ENCODE data around the gene HDLBP.

HDLBP gene

DNA sequence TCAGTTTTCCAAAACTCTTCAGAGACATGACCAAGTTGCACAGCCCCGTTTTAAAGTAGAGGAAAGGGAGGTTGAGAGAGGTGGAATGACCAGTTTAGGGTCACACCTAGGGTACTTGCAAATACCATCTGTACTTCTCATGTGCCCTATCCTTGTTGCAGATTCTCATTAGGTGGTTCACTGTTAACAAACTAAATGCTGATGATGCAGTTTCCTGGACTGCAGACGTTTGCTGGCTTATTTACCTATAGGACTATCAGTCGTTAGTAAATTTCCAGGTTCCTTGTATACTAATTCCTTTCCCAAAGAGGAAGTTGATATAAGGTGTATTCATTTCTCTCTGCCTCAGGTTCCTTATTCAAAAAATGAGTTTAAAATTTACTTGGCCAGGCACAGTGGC is 42.1 kb upstream of the HDLBP start:
- Histone ChIP-seq H3K4me1 (peaks cover 5% of the 10 kb centered on the region), H3K9me3 (no peaks in the 10 kb centered on the region), H3K27me3 (no peaks in the 10 kb centered on the region), H3K4me3 (ENCODE audit: low read depth, low read length) (peak overlapping the region; percentile 70; the same call in 1 of the 2 replicates), H3K36me3 (peaks cover 16% of the 10 kb centered on the region)
- DNase-seq, result no peak
- no peak for TF ChIP-seq CTCF (IDR thresholded peaks at IDR 0.05; ENCODE audit: low read depth, low read length)

- DNase-seq, result no peak
- TF ChIP-seq CTCF (IDR thresholded peaks at IDR 0.05; ENCODE audit: low read depth, low read length), result no peak
Observed at GRCh38 chr2:241356871-241357260, 41.4 kb upstream of the HDLBP start.

DNA sequence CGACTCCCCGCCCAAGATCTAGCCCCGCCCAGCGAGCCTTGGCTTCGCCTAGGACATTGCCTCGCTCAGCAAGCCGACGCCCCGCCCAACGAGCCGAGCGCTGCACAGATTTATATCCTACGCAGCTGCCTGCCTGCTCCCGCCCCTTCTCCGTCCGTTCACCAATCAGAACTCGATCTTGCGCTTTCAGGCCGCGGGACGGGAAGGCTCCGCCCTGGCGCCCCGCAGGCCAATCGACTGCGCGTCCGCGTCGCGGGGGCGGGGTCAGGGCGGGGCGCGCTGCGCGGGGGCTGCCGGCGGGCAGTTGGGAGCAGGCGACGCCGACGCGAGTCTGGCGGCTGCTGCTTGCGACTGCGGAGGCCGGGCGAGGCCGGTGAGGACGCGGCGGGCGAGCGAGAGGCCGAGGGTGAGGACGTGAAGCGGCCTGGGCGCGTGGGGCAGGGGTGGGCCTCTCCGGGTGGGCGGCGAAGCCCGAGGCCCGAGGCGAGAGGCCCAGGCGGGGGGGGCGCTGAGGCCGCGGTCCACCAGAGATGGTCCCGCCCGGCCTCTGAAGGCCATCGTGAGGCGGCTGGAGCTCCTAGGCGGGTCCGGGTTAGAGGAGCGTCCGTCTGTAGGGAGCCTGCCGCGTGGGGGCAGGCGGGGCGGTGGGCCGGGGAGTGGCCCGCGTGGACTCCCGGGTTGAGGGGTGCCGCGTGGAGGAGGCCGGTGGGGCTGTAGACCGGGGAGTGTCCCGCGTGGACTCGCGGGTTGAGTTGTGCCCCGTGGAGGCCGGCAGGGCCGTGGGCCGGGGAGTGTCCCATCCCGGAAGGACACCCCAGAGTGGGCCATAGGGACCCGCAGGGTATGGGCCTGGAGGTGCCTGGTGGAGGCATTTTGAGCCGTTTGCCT is 40.8 kb upstream of the HDLBP start, which contains the start of gene FARP2:
TSS of gene FARP2 (plus strand) at position 303 of the 888 bp plus-strand sequence. CDS start 16,823 bp downstream, outside the sequence.
- Histone ChIP-seq H3K4me3 (ENCODE audit: low read depth, low read length) (peak within 1 kb of the TSS; percentile 70), H3K36me3 (peaks cover 29% of the 10 kb centered on the region), H3K27me3 (no peaks in the 10 kb centered on the region), H3K9me3 (no peaks in the 10 kb centered on the region), H3K4me1 (peaks cover 5% of the 10 kb centered on the region)
- DNase-seq, result peak; percentile 100
- TF ChIP-seq CTCF (IDR thresholded peaks at IDR 0.05; ENCODE audit: low read depth, low read length), result no peak

More at GRCh38 chr2:241356871-241357260, 41.4 kb upstream of the HDLBP start:
- no peaks in the 10 kb centered on the region for H3K9me3 ChIP-seq
- H3K4me3 ChIP-seq (ENCODE audit: low read depth, low read length), result peak overlapping the region; percentile 70
- peaks cover 23% of the 10 kb centered on the region for H3K36me3 ChIP-seq
- H3K4me1 ChIP-seq, result peaks cover 5% of the 10 kb centered on the region
- no peaks in the 10 kb centered on the region for H3K27me3 ChIP-seq

DNA sequence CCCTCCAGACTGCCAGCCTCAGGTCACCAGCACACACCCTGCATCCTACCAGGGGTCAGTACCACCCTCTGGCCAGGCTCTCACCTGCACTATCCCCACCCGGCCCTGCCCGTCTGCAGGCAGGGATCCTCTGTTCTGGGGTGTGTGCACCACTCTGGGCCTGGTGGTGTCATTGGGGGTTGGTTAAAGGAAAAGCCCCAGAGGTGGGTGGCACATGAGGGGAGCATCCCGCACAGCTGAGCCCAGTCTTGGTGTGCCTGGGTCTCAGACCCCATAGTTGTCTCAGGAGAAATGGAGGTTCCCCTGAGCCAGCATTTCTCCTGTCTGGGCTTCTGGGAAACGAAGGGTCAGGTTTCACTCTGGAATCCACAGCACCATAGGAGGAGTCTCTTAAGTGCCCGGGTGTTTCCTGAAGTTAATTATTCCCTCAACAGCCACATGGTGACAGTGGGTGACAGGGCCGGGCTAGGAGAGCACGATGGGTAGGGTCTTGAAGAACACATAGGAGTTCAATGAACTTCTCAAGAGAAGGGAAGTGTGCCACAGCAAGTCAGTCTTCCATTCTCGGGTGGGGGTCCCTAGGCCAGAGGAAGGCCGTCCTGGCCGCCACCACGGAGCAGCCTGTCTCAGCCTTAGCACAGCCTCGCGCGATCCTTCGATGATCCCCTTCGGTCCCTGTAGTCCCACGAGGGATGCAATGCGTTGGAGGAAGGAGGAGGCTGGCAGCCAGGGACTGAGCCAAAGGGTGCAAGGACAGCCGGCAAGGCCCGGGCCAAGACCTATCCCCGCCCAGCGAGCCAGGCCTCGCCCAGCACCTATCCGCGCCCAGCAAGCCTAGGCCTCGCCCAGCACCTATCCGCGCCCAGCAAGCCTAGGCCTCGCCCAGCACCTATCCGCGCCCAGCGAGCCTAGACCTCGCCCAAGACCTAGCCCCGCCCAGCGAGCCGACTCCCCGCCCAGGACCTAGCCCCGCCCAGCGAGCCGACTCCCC is 39.5 kb upstream of the HDLBP start:
- Histone ChIP-seq H3K9me3 (no peaks in the 10 kb centered on the region), H3K4me1 (peaks cover 5% of the 10 kb centered on the region), H3K36me3 (peaks cover 39% of the 10 kb centered on the region), H3K4me3 (ENCODE audit: low read depth, low read length) (peak overlapping the region; percentile 45), H3K27me3 (no peaks in the 10 kb centered on the region)
- no peak for TF ChIP-seq CTCF (IDR thresholded peaks at IDR 0.05; ENCODE audit: low read depth, low read length)
- peak; percentile 96 for DNase-seq

GRCh38 chr2:241352227-241352626 is 36.8 kb upstream of the HDLBP start:
- H3K36me3 ChIP-seq, result peaks cover 65% of the 10 kb centered on the region
- no peak overlapping the region for H3K4me3 ChIP-seq (ENCODE audit: low read depth, low read length)
- DNase-seq, result no peak
- no peaks in the 10 kb centered on the region for H3K9me3 ChIP-seq
- peaks cover 5% of the 10 kb centered on the region for H3K4me1 ChIP-seq
- no peak for TF ChIP-seq CTCF (IDR thresholded peaks at IDR 0.05; ENCODE audit: low read depth, low read length)
- H3K27me3 ChIP-seq, result no peaks in the 10 kb centered on the region
